Measurements from ENCODE around the gene CSTA.

CSTA gene

DNA sequence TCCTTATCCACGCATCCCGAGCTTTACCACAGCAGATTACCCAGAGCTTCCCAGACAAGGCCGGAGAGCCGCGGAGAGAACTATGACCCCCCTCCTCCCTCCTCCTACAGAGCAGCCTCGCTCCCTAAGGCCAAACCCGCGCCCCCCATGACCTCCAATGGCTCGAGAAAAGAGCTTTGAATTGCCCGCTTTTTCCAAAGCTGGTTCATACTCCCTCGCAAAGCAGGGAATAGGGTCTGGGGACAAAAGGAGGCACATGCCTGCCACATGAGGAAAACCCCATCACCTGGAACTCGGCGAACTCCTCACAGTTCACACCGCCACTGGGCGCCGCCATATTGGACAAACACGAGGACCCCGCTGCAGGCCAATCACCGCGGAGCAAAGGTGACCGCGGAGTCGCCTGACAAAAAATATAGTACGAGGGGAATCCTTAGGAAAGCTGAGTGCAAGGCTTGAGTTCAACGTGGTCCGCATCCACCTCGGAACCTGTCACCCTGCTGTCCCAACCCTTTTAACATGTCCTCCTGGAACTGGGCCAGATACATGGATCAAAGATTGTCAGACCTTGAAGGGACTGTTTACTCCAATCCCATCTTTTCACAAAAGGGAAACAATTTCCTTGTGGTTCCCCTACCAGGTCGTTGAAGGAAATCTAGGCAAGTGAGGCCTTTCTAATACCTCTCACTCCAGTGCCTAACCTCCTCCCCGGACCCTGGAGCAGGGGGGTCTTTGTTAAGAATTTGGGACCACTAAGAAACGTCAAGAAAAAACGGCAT, 58.0 kb downstream of the CSTA start, which contains the start of gene MIX23:
Gene MIX23 (minus strand): TSS at position 344 of the 779 bp plus-strand sequence. CDS start 7 bp downstream, at position 337.
- peak; percentile 86 for DNase-seq (ENCODE audit: low spot score)

DNA sequence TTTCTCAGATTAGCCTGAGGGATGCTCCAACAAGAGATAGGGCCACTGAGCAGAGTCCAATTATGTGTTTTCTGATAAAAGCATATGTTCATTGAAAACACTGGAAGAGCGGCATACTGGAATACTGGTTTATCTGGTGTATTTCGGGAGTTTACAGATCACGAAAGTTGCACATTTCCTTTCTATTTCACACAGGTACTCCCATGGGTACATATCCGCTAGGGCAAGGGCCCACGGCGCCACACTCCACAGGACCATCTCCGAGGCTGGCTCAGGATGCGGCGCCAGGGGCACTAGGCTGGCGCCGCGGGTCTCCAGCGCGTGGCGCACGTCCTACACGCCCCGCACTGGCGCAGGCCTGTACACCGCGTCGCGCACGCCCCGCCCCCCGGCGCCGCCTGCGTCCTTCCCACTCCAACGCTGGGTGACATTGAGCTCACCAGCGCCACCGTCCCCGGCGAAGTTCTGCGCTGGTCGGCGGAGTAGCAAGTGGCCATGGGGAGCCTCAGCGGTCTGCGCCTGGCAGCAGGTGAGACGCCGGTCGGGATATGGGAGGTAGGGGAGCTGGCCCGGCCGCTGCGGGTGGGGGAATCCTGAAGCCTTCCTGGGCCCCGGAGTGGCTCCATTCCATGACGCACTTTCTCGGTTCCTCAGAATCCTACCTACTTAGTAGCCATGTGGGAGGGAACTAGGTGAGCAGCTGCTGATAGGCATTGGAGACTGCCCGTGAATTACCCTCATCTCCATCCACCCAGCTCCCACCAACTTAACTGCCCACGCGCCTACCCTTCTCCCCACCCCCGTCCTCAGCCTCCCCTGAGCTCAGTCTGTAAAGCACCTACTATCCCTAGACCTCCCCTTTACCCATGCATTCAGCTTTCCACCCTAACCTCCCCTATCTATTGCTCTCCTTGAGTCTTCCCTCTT, 59.0 kb downstream of the CSTA start, which contains the start of gene FAM162A:
Gene FAM162A (plus strand): TSS at position 412 of the 927 bp plus-strand sequence. CDS start 84 bp downstream, at position 496.
- peak; percentile 97 for DNase-seq (ENCODE audit: low spot score)

DNA sequence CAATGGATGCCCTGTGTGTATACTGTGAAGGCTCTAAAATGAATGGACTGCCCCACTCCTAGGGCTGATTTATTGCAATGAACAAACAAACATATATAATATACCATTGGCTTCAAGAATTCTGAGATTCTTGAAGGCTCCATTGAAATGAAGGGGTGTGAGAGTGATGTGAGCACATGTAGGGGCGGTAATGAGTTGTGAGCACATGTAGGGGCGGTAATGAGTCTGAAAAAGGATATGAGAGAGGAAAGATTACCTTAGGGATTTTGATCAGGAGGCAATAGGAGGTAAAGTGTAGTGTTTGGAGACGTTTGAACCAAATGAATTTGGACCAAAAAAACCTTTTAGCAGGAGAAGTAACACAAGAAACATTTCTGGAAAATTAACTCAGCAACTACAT, 62.7 kb downstream of the CSTA start:
- no peak for DNase-seq (ENCODE audit: low spot score)

- no peak for DNase-seq (ENCODE audit: low spot score)
Measured at GRCh38 chr3:122389197-122389596, 64.1 kb downstream of the CSTA start.

- no peak for DNase-seq (ENCODE audit: low spot score)
Measured at GRCh38 chr3:122389892-122390291, 64.8 kb downstream of the CSTA start.

DNA sequence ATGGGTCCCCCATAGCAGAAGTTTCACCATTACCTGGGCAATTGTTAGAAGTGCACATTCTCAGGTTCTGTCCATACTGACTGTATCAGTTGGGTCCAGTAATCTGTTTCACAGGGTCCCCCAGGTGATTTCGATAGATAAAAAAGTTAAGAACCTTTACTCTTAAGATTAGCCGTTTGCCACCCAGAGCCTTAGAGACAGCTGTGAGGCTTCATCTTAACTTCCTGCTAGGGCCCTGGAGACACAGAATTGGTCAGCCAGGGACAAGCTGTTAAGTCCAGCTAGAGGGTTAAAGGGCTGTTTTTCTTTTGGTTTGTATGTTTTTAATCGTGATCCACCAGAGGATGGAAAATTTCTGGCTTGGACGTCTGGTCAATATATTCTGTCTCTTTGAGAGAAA, 65.6 kb downstream of the CSTA start:
- no peak for DNase-seq (ENCODE audit: low spot score)

Measured in Ammon's horn (tissue), 1 donor.